HCT116 (cell line): ENCODE results near the gene TOX3. TPM values are rescaled to one million over a fixed set of nuclear protein-coding genes. Genes with fewer than 3 reads are reported as not detected.

Experiments
- ATAC-seq: fragments of 200-7000 bp; cut with Tn5 transposase; 2 replicates; pipeline ENCODE4 v1.9.1; 2020; ENCODE audit warnings: mild to moderate bottlenecking, moderate library complexity
- BruUV-seq: library from RNA; stranded (reverse); fragments of 400-500 nt; replicated peaks from 2 replicates; lab custom pipeline; 2021; lab: Mats Ljungman, UMichigan
- CTCF ChIA-PET: fragments of 300-600 bp; sonication (Branson Sonifier 250); formaldehyde crosslinking; loops from one replicate; lab custom pipeline; 2021; ENCODE audit warnings: antibody characterized with exemption; lab: Charles Lee
- POLR2A ChIA-PET: fragments of 300-600, 350-600 bp; sonication (Branson Sonifier 250); formaldehyde crosslinking; loops from one replicate; lab custom pipeline; 2021; ENCODE audit warnings: antibody characterized with exemption; lab: Charles Lee
- RAD21 ChIA-PET, 2 experiments: fragments of 300-600 bp; sonication (Branson Sonifier 250); formaldehyde crosslinking; loops; one replicate each; lab custom pipeline; 2023; ENCODE audit warnings: low total read pairs in 2 of 2; ENCODE audit not compliant: uncharacterized antibody in 2 of 2, unreplicated experiment in 2 of 2, low non-redundant PET in 1 of 2; lab: Charles Lee
- DNase-seq: peaks from one replicate; pipeline ENCODE4 v3.0.0-alpha.2; 2010; ENCODE audit warnings: low read depth, low spot score
- H2AFZ ChIP-seq: fragments of 200-600 bp; shearing (Covaris generic), sonication (generic); 2 replicates; pipeline ENCODE4 v1.6.1; 2017; ENCODE audit warnings: low read depth, mixed run types, mixed read lengths, antibody characterized with exemption, low read length; ENCODE audit not compliant: poor library complexity, severe bottlenecking
- H3K27ac ChIP-seq: 2 replicates; pipeline ENCODE4 v1.5.1; 2012; ENCODE audit warnings: low read depth, low read length
- H3K27me3 ChIP-seq: fragments of 200-600 bp; sonication (generic); 2 replicates; pipeline ENCODE4 v1.6.1; 2016; ENCODE audit warnings: mixed run types, low read length, mixed read lengths; ENCODE audit not compliant: insufficient read depth
- H3K36me3 ChIP-seq, 2 experiments: fragments of 200-500 bp in 1 of 2; fragments of 200-600 bp in 1 of 2; sonication (Bioruptor generic) in 1 of 2; sonication (generic) in 1 of 2; 2 replicates each; pipeline versions ENCODE4 v1.5.1 to v1.6.1; 2014 to 2016; ENCODE audit warnings: low read length in 2 of 2, inconsistent platforms in 1 of 2, mixed read lengths in 1 of 2, mixed run types in 1 of 2; ENCODE audit not compliant: insufficient read depth in 2 of 2, control insufficient read depth in 1 of 2
- H3K4me1 ChIP-seq, 2 experiments: fragments of 200-600 bp in 1 of 2; sonication (generic) in 1 of 2; 2 replicates each; pipeline versions ENCODE4 v1.5.1 to v1.6.1; 2012 to 2017; ENCODE audit warnings: low read length in 2 of 2, inconsistent platforms in 1 of 2, mild to moderate bottlenecking in 1 of 2, mixed read lengths in 1 of 2, mixed run types in 1 of 2, moderate library complexity in 1 of 2; ENCODE audit not compliant: insufficient read depth in 2 of 2, control insufficient read depth in 1 of 2
- H3K4me2 ChIP-seq: fragments of 200-600 bp; sonication (generic); 2 replicates; pipeline ENCODE4 v1.6.1; 2017; ENCODE audit warnings: mixed run types, low read length, mixed read lengths
- H3K4me3 ChIP-seq, 2 experiments: fragments of 200-600 bp in 1 of 2; sonication (generic) in 1 of 2; replicated peaks in 1 of 2; 2 replicates each; pipeline ENCODE4 v1.5.1; 2011 to 2016; ENCODE audit warnings: low read length in 2 of 2, control low read depth in 1 of 2, low read depth in 1 of 2, mild to moderate bottlenecking in 1 of 2, mixed read lengths in 1 of 2, mixed run types in 1 of 2
- H3K79me2 ChIP-seq: fragments of 200-600 bp; sonication (generic); 2 replicates; pipeline ENCODE4 v1.6.1; 2017; ENCODE audit warnings: mild to moderate bottlenecking, mixed run types, low read length, moderate library complexity, mixed read lengths; ENCODE audit not compliant: insufficient read depth
- H3K9ac ChIP-seq: fragments of 200-600 bp; sonication (generic); 2 replicates; pipeline ENCODE4 v1.6.1; 2016; ENCODE audit warnings: low read length, mixed read lengths
- H3K9me2 ChIP-seq: fragments of 200-600 bp; sonication (generic), shearing (Covaris generic); 2 replicates; pipeline ENCODE4 v1.6.1; 2017; ENCODE audit warnings: mixed run types, mild to moderate bottlenecking, moderate library complexity; ENCODE audit not compliant: insufficient read depth
- H3K9me3 ChIP-seq, 2 experiments: fragments of 200-500 bp in 1 of 2; fragments of 200-600 bp in 1 of 2; sonication (Bioruptor generic) in 1 of 2; sonication (generic) in 1 of 2; 2 replicates each; pipeline ENCODE4 v1.6.1; 2014 to 2017; ENCODE audit warnings: low read length in 2 of 2, mixed read lengths in 2 of 2, inconsistent platforms in 1 of 2, low read depth in 1 of 2, mild to moderate bottlenecking in 1 of 2, mixed run types in 1 of 2, moderate library complexity in 1 of 2; ENCODE audit not compliant: control insufficient read depth in 1 of 2, insufficient read depth in 1 of 2
- H4K20me1 ChIP-seq: fragments of 200-600 bp; sonication (generic), shearing (Covaris generic); 2 replicates; pipeline ENCODE4 v1.6.1; 2017; ENCODE audit warnings: mixed run types, mild to moderate bottlenecking, moderate library complexity; ENCODE audit not compliant: insufficient read depth
- CBX3 ChIP-seq: IDR thresholded peaks from 2 replicates; pipeline ENCODE4 v1.6.1; 2012; ENCODE audit warnings: low read depth
- ELF1 ChIP-seq: IDR thresholded peaks from 2 replicates; pipeline ENCODE4 v1.6.1; 2012; ENCODE audit warnings: low read depth, borderline replicate concordance
- POLR2A ChIP-seq: IDR thresholded peaks from 2 replicates; pipeline ENCODE4 v1.7.0; 2011; ENCODE audit warnings: borderline replicate concordance; ENCODE audit not compliant: insufficient read depth, insufficient read length; ENCODE audit errors: extremely low read depth
- RAD21 ChIP-seq: IDR thresholded peaks from 2 replicates; pipeline ENCODE4 v1.6.1; 2012; ENCODE audit warnings: low read depth, mild to moderate bottlenecking
- SIN3A ChIP-seq: IDR thresholded peaks from 2 replicates; pipeline ENCODE4 v1.6.1; 2012; ENCODE audit warnings: low read depth
- SP1 ChIP-seq: IDR thresholded peaks from 2 replicates; pipeline ENCODE4 v1.6.1; 2012; ENCODE audit warnings: low read depth
- TCF7L2 ChIP-seq: IDR thresholded peaks from 2 replicates; pipeline ENCODE4 v1.7.0; 2011; ENCODE audit warnings: borderline replicate concordance, inconsistent platforms; ENCODE audit not compliant: insufficient read depth, insufficient read length; ENCODE audit errors: extremely low read depth
- ZFX ChIP-seq: fragments of 450-650 bp; IDR thresholded peaks from 2 replicates; pipeline ENCODE4 v1.6.1; 2017
- intact Hi-C: fragments of 100-400 bp; cut with micrococcal nuclease; formaldehyde crosslinking; loops from 2 replicates; pipeline ENCODE4 v1.10.0; 2022
- total RNA-seq: library from RNA; stranded (reverse); gene quantifications from one replicate; pipeline ENCODE4 v1.2.1, GENCODE V29; 2021; ENCODE audit not compliant: unreplicated experiment
- TF ChIP-seq, protein P1 (sequence below), 3 experiments: fragments of 200-600 bp in 1 of 3; sonication (generic) in 1 of 3; IDR thresholded peaks in 2 of 3; conservative IDR thresholded peaks in 1 of 3; 2 replicates each; pipeline ENCODE4 v1.5.1; 2012 to 2017; ENCODE audit warnings: low read depth in 2 of 3, low read length in 2 of 3, antibody characterized with exemption in 1 of 3, borderline replicate concordance in 1 of 3, control low read depth in 1 of 3, mild to moderate bottlenecking in 1 of 3, mixed read lengths in 1 of 3, mixed run types in 1 of 3, moderate library complexity in 1 of 3; ENCODE audit not compliant: insufficient read depth in 1 of 3

TOX3 gene
- total RNA-seq, 1 experiment from 2014 or later = not detected

DNA sequence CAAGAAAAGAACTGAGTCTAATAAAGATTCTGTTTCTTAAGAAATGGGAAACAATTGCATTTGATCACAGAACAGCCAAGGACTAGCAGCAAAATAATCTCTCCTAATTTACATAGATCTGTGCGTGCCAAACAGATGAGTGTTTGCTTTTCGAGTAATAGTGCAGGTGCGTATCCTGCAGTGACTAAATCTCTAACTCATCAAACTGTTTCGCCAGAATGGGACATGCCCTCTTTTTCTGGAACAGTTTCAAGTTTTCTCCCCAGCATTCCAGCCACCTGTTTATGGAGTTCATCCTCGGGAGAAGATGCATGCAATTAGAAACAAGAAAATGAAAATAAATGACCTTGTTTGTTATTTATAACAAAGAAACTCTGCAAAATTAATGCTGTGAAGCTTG lies 5.7 kb upstream of the TOX3 start:
- Histone ChIP-seq H3K27ac (no peak overlapping the region), H3K27me3 (no peaks in the 10 kb centered on the region), H3K9me2 (no peaks in the 10 kb centered on the region), H2AFZ (no peak overlapping the region), H3K4me1 (no peaks in the 10 kb centered on the region), H4K20me1 (no peaks in the 10 kb centered on the region), H3K36me3 (no peaks in the 10 kb centered on the region), H3K79me2 (no peaks in the 10 kb centered on the region), H3K4me3 (no peak overlapping the region), H3K4me2 (no peak overlapping the region), H3K9ac (no peak overlapping the region), H3K9me3 (no peaks in the 10 kb centered on the region; a peak in 1 of 4 replicates)
- DNase-seq (no peak), ATAC-seq (no peak)
- RAD21 ChIA-PET = no interaction called here
- CTCF ChIA-PET = no interaction called here
- TF ChIP-seq CBX3 (no peak), SIN3A (no peak)
- TF ChIP-seq, protein P1, sequence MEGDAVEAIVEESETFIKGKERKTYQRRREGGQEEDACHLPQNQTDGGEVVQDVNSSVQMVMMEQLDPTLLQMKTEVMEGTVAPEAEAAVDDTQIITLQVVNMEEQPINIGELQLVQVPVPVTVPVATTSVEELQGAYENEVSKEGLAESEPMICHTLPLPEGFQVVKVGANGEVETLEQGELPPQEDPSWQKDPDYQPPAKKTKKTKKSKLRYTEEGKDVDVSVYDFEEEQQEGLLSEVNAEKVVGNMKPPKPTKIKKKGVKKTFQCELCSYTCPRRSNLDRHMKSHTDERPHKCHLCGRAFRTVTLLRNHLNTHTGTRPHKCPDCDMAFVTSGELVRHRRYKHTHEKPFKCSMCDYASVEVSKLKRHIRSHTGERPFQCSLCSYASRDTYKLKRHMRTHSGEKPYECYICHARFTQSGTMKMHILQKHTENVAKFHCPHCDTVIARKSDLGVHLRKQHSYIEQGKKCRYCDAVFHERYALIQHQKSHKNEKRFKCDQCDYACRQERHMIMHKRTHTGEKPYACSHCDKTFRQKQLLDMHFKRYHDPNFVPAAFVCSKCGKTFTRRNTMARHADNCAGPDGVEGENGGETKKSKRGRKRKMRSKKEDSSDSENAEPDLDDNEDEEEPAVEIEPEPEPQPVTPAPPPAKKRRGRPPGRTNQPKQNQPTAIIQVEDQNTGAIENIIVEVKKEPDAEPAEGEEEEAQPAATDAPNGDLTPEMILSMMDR (IDR thresholded peaks at IDR 0.05 in 2 of 3, conservative IDR thresholded peaks at IDR 0.05 in 1 of 3; ENCODE audit: borderline replicate concordance in 1 of 3, insufficient read depth in 1 of 3, low read depth in 2 of 3, low read length in 2 of 3) = no peak
- BruUV-seq = no TSS peak
- POLR2A ChIA-PET = no interaction called here
- intact Hi-C loops = no loop called here

DNA sequence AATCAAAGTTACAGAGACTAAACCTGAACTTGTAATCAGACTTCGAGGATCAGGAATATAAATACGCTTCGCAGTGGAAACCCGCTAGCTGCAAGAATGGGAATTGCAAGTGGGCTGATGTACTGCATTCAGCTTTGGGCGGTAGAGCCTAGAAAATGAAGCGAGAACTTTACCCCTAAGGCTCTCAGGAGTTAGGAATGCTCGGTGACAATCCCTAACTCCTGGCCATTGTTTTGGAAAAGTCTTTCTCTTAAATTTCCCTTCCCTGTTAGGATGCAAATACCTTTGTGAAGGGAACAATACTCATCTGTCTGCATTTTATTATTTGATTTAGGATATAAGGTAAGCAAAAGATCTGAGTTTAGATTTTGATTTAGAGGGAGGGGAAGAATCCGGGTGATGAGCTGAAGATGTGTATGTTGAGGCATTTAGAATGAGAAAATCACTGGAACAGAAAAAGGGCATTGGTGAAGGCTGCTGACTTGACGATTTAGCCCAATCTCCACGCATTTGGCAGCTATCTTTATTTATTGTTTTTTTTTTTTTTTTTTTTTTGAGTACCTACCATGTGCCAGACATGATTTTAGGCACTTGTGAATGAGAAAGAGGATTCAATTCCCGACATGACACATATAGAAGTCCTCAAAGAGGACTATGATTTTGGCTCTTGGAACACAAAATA lies 2.2 kb upstream of the TOX3 start:
- no peak overlapping the region for H3K4me3 ChIP-seq
- ChIA-PET RAD21 (no interaction called here), POLR2A (no interaction called here), CTCF (no interaction called here)
- no peak for TF ChIP-seq CBX3
- TF ChIP-seq SIN3A = no peak
- no peak for TF ChIP-seq POLR2A
- TF ChIP-seq ZFX = no peak
- TF ChIP-seq, protein P1 (IDR thresholded peaks at IDR 0.05 in 2 of 3, conservative IDR thresholded peaks at IDR 0.05 in 1 of 3; ENCODE audit: borderline replicate concordance in 1 of 3, insufficient read depth in 1 of 3, low read depth in 2 of 3, low read length in 2 of 3) = no peak
- TF ChIP-seq TCF7L2 = no peak
- no peak for TF ChIP-seq ELF1
- TF ChIP-seq RAD21 = no peak
- no peak for TF ChIP-seq SP1
- no peak for ATAC-seq
- no peaks in the 10 kb centered on the region; a peak in 1 of 4 replicates for H3K9me3 ChIP-seq
- H2AFZ ChIP-seq = no peak overlapping the region
- no peak for DNase-seq
- no peak overlapping the region for H3K9ac ChIP-seq
- no TSS peak for BruUV-seq
- no peak overlapping the region for H3K27ac ChIP-seq
- intact Hi-C loops = no loop called here
- no peaks in the 10 kb centered on the region for H4K20me1 ChIP-seq
- no peaks in the 10 kb centered on the region for H3K9me2 ChIP-seq
- no peaks in the 10 kb centered on the region for H3K4me1 ChIP-seq
- H3K36me3 ChIP-seq = no peaks in the 10 kb centered on the region
- no peaks in the 10 kb centered on the region for H3K27me3 ChIP-seq
- H3K4me2 ChIP-seq = no peak overlapping the region
- no peaks in the 10 kb centered on the region for H3K79me2 ChIP-seq
